ENCODE results near the gene AFAP1. TPM values are rescaled to one million over a fixed set of nuclear protein-coding genes. Genes with fewer than 3 reads are reported as not detected.
A peak's percentile ranks its signal among the peaks of the same experiment; 100 is the strongest.

AFAP1 gene
- total and polyA plus RNA-seq, 2 of the 4 experiments (the other 2 are of a cell fraction) = 48.2 to 80.9 TPM

DNA sequence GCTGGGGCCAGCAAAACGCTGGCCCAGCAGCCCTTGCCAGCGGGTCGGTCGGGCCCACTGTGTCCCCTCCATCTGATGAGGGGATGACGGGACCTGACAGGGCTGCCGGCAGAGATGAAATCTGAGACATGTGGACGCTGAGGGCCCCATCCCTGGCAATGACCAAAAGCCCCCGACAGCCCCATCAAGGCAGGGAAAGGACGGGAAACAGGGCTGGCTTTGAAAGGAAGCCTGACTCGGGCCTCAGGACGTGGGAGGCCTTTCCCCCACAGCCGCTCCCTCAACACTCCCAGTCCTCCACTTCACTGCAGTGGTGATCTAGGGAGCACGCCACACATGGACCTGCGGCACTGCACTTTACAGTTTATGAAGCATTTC lies 202.4 kb downstream of the AFAP1 start:
- in situ Hi-C loops (cut with MboI; ENCODE audit: low sequenced_read_pairs) = no loop called here
- Histone ChIP-seq H3K27ac (ENCODE audit: insufficient read depth, low read length) (no peak overlapping the region), H3K18ac (ENCODE audit: low read depth, low read length) (no peak overlapping the region), H3K9me3 (ENCODE audit: control insufficient read depth, insufficient read depth, low read length) (no peaks in the 10 kb centered on the region), H3K4me1 (ENCODE audit: control insufficient read depth, insufficient read depth, low read length) (no peaks in the 10 kb centered on the region), H4K91ac (ENCODE audit: insufficient read depth, low read depth, low read length) (no peak overlapping the region), H4K8ac (ENCODE audit: low read depth in 2 of 2, low read length in 2 of 2) (no peak overlapping the region), H2BK15ac (ENCODE audit: low read depth, low read length) (no peak overlapping the region), H3K9ac (ENCODE audit: low read depth, low read length) (no peak overlapping the region), H3K9me1 (ENCODE audit: insufficient read depth, low read length) (no peaks in the 10 kb centered on the region), H4K5ac (ENCODE audit: low read depth, low read length) (no peak overlapping the region), H2BK20ac (ENCODE audit: low read depth, low read length) (no peak overlapping the region), H3K36me3 (ENCODE audit: control insufficient read depth, insufficient read depth, low read length) (no peaks in the 10 kb centered on the region), H2BK5ac (ENCODE audit: low read depth, low read length, poor library complexity, severe bottlenecking) (no peak overlapping the region), H3K14ac (replicated peaks; ENCODE audit: low read depth, low read length) (no peak overlapping the region), H3K56ac (ENCODE audit: extremely low read depth, insufficient read depth, low read length) (no peak overlapping the region; the same call in 1 of the 2 replicates), H3K79me1 (ENCODE audit: low read depth in 1 of 2, low read length in 2 of 2) (no peaks in the 10 kb centered on the region), H2BK120ac (ENCODE audit: low read depth, low read length) (no peak overlapping the region), H3K23ac (ENCODE audit: low read depth, low read length) (no peak overlapping the region), H3K4me2 (ENCODE audit: low read depth, low read length) (no peak overlapping the region), H2AK9ac (replicated peaks; ENCODE audit: low read depth, low read length, poor library complexity) (peak overlapping the region; percentile 72), H2AFZ (replicated peaks; ENCODE audit: low read length, poor library complexity) (no peak overlapping the region), H2AK5ac (ENCODE audit: low read depth, low read length) (no peak overlapping the region), H3K4ac (ENCODE audit: low read depth, low read length) (no peak overlapping the region), H3K4me3 (ENCODE audit: insufficient read depth, low read depth, low read length) (no peak overlapping the region), H3K27me3 (ENCODE audit: control insufficient read depth, insufficient read depth, low read length) (peaks cover 18% of the 10 kb centered on the region), H4K20me1 (ENCODE audit: insufficient read depth, low read length) (no peaks in the 10 kb centered on the region; the same call in 1 of the 2 replicates)
- no peak for TF ChIP-seq RAD21 (IDR thresholded peaks at IDR 0.05; ENCODE audit: low read length)
- TF ChIP-seq SMC3 (IDR thresholded peaks at IDR 0.05; ENCODE audit: low read depth, low read length) = no peak
- TF ChIP-seq RFX5 (IDR thresholded peaks at IDR 0.05; ENCODE audit: low read depth, low read length) = no peak
- TF ChIP-seq RCOR1 (IDR thresholded peaks at IDR 0.05; ENCODE audit: insufficient replicate concordance, low read length) = no peak
- no peak for TF ChIP-seq CEBPB (IDR thresholded peaks at IDR 0.05; ENCODE audit: low read depth, low read length)
- TF ChIP-seq MXI1 (IDR thresholded peaks at IDR 0.05; ENCODE audit: borderline replicate concordance, low read depth, low read length) = no peak
- TF ChIP-seq, protein P1, sequence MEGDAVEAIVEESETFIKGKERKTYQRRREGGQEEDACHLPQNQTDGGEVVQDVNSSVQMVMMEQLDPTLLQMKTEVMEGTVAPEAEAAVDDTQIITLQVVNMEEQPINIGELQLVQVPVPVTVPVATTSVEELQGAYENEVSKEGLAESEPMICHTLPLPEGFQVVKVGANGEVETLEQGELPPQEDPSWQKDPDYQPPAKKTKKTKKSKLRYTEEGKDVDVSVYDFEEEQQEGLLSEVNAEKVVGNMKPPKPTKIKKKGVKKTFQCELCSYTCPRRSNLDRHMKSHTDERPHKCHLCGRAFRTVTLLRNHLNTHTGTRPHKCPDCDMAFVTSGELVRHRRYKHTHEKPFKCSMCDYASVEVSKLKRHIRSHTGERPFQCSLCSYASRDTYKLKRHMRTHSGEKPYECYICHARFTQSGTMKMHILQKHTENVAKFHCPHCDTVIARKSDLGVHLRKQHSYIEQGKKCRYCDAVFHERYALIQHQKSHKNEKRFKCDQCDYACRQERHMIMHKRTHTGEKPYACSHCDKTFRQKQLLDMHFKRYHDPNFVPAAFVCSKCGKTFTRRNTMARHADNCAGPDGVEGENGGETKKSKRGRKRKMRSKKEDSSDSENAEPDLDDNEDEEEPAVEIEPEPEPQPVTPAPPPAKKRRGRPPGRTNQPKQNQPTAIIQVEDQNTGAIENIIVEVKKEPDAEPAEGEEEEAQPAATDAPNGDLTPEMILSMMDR (conservative IDR thresholded peaks at IDR 0.05; ENCODE audit: low read depth, low read length) = no peak
- no peak for TF ChIP-seq BHLHE40 (IDR thresholded peaks at IDR 0.05; ENCODE audit: low read depth, low read length)
- no peak for TF ChIP-seq MAFK (IDR thresholded peaks at IDR 0.05; ENCODE audit: low read depth, low read length)
- TF ChIP-seq, protein P2, sequence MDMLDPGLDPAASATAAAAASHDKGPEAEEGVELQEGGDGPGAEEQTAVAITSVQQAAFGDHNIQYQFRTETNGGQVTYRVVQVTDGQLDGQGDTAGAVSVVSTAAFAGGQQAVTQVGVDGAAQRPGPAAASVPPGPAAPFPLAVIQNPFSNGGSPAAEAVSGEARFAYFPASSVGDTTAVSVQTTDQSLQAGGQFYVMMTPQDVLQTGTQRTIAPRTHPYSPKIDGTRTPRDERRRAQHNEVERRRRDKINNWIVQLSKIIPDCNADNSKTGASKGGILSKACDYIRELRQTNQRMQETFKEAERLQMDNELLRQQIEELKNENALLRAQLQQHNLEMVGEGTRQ (IDR thresholded peaks at IDR 0.05; ENCODE audit: low read depth, low read length) = no peak
- DNase-seq (no peak), ATAC-seq (ENCODE audit: low read depth) (no peak)
- WGBS, 2 experiments (ENCODE audit: extremely low coverage in 2 of 2, insufficient read length in 1 of 2) = 71% methylated on average over 7 of the region's 14 CpGs; no CpG with 5 or more reads in 1 of the 2 experiments
- no TSS peak for BruUV-seq (replicated peaks)
- CTCF ChIA-PET = no interaction called here
- POLR2A ChIA-PET (ENCODE audit: unreplicated experiment) = no interaction called here
- dilution Hi-C loops (cut with HindIII; ENCODE audit: low sequenced_read_pairs, unreplicated experiment) = no loop called here
- intact Hi-C loops (cut with micrococcal nuclease) = no loop called here

Data from IMR-90 (cell line).